Muscle layer of colon (tissue), 2 donors: ENCODE results near the gene RPAP3.

Experiments used
- H3K27ac ChIP-seq: one replicate; pipeline ENCODE4 v1.7.0; 2013; ENCODE audit warnings: low read depth, mild to moderate bottlenecking, low read length, moderate library complexity
- H3K27me3 ChIP-seq, 2 donors: one replicate each; pipeline ENCODE4 v1.7.0; 2013; ENCODE audit warnings: low read length in 2 of 2, mild to moderate bottlenecking in 2 of 2; ENCODE audit not compliant: insufficient read depth in 2 of 2, control insufficient read depth in 1 of 2
- H3K36me3 ChIP-seq: one replicate; pipeline ENCODE4 v1.7.0; 2013; ENCODE audit warnings: mild to moderate bottlenecking, low read length; ENCODE audit not compliant: insufficient read depth
- H3K4me1 ChIP-seq: one replicate; pipeline ENCODE4 v1.7.0; 2013; ENCODE audit warnings: mild to moderate bottlenecking, low read length; ENCODE audit not compliant: insufficient read depth
- H3K4me3 ChIP-seq, 2 donors: one replicate each; pipeline ENCODE4 v1.7.0; 2013; ENCODE audit warnings: low read length in 2 of 2, low read depth in 1 of 2, mild to moderate bottlenecking in 1 of 2, moderate library complexity in 1 of 2
- H3K9ac ChIP-seq: one replicate; pipeline ENCODE4 v1.7.0; 2013; ENCODE audit warnings: low read length
- H3K9me3 ChIP-seq: one replicate; pipeline ENCODE4 v1.7.0; 2013; ENCODE audit warnings: mild to moderate bottlenecking, low read length
- donor health status: abdominal sarcoma.
- donor health status: Adenocarcinoma of cecum.

The RPAP3 gene

GRCh38 chr12:47730341-47730744 lies 24.5 kb upstream of the RPAP3 start:
- Histone ChIP-seq H3K27ac (no peak overlapping the region), H3K9ac (no peak overlapping the region), H3K27me3 (no peaks in the 10 kb centered on the region), H3K9me3 (no peaks in the 10 kb centered on the region), H3K4me3 (no peak overlapping the region), H3K4me1 (peaks cover 19% of the 10 kb centered on the region), H3K36me3 (no peaks in the 10 kb centered on the region)

GRCh38 chr12:47729233-47729632 lies 23.4 kb upstream of the RPAP3 start:
- H3K4me1 ChIP-seq, result peaks cover 8% of the 10 kb centered on the region
- no peaks in the 10 kb centered on the region for H3K27me3 ChIP-seq
- H3K9ac ChIP-seq, result no peak overlapping the region
- H3K9me3 ChIP-seq, result no peaks in the 10 kb centered on the region
- H3K27ac ChIP-seq, result no peak overlapping the region
- H3K36me3 ChIP-seq, result no peaks in the 10 kb centered on the region
- no peak overlapping the region for H3K4me3 ChIP-seq

DNA sequence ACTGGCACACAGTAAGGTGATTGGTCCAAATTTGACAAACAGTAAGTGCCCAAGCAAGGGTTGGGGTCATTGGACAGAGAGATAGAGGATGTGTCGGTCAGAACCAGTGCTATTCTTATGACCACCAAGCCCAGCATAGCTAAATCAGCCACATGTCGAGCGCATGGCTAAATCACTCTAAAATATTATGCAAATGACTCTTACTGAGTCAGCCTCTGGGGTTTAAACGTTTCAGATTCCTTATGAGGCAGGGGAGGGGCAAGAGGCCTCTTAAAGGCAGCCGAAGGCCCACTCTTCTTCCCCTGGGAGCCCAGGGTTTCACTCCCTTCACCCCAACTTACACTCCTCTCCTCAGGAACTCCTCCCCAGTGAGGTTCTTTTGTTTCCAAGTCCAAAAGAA lies 20.1 kb upstream of the RPAP3 start:
- H3K36me3 ChIP-seq, result no peaks in the 10 kb centered on the region
- no peak overlapping the region for H3K27ac ChIP-seq
- no peaks in the 10 kb centered on the region for H3K27me3 ChIP-seq
- no peaks in the 10 kb centered on the region for H3K9me3 ChIP-seq
- H3K4me3 ChIP-seq, result no peak overlapping the region
- H3K4me1 ChIP-seq, result no peaks in the 10 kb centered on the region
- H3K9ac ChIP-seq, result no peak overlapping the region

DNA sequence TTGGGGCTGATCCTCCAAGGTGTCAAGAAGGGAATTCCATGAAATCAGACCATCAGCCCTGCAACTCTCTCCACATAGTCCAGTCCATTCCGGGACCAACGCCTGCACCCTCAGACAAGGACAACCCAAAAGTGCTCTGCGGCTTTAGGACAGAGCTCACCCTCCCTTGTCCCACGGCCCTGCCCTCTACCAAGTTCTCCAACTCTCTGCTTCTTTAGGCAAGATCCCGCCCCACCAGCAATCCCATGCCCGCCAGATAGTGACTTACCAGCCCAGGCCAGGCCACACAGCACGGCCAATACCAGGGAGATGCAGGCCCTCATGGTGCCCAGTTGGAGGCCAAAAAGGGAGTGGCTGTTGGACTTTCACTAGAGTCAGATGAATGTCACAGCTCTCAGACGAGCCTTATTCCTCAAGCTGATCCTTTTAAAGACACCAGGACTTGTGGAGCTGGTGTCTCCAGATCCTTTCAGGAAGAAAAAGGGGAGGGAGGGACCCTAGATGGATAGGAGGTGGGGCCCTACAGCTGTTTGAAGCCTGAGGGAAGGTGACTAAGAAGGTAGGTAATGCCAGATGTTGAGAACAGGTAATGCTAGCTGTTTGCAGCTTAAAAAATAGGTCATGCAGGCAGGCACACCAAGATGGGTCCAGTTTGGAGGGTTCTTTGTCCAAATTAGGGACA lies 19.4 kb upstream of the RPAP3 start, which contains the start of gene ENDOU:
TSS of gene ENDOU (minus strand) at position 400 of the 682 bp plus-strand sequence. CDS start at position 323, 77 bp downstream.
- Histone ChIP-seq H3K9me3 (no peaks in the 10 kb centered on the region), H3K4me1 (no peaks in the 10 kb centered on the region), H3K27me3 (no peaks in the 10 kb centered on the region), H3K27ac (no peak within 1 kb of the TSS), H3K9ac (no peak within 1 kb of the TSS), H3K4me3 (no peak within 1 kb of the TSS), H3K36me3 (no peaks in the 10 kb centered on the region)

DNA sequence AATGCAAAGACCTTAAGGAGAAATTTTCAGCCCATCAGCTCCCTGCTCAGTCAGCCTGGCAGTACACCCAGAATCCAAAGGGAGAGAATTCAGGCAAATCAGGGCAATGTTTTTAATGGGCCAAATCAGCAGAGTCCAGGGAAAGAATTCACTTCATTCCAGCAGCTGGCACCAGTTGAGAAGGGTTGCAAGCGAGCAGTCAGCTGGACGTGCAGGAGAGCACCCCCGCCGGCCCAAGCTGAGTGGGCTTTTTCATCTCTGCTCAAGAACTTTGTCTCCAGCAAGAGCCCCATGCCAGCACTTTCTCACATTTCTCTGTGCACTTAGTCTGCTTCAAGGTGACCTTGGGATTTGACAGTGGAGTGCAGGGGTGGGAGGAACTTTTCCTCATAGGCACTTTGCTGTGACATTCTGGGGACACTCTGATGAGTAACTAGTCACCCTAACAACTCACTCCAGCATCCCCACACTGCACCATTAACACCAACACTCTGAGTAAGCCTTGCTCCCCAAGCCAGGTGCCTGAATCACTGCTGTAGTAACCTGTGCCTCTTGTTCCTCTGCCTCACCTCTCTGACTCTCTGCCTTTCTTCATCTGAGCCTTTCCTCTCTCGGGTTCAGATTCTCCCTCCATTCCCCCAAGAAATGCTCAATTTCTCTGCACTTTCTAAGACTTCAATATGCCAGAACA lies 17.3 kb upstream of the RPAP3 start:
- no peaks in the 10 kb centered on the region for H3K27me3 ChIP-seq
- H3K9me3 ChIP-seq, result no peaks in the 10 kb centered on the region
- H3K9ac ChIP-seq, result no peak overlapping the region
- no peak overlapping the region for H3K27ac ChIP-seq
- H3K4me3 ChIP-seq, result no peak overlapping the region
- H3K36me3 ChIP-seq, result no peaks in the 10 kb centered on the region
- H3K4me1 ChIP-seq, result peaks cover 6% of the 10 kb centered on the region

GRCh38 chr12:47722136-47722834 lies 16.5 kb upstream of the RPAP3 start:
- Histone ChIP-seq H3K36me3 (no peaks in the 10 kb centered on the region), H3K27me3 (no peaks in the 10 kb centered on the region), H3K27ac (no peak overlapping the region), H3K9me3 (no peaks in the 10 kb centered on the region), H3K4me1 (peaks cover 14% of the 10 kb centered on the region), H3K4me3 (no peak overlapping the region), H3K9ac (no peak overlapping the region)

DNA sequence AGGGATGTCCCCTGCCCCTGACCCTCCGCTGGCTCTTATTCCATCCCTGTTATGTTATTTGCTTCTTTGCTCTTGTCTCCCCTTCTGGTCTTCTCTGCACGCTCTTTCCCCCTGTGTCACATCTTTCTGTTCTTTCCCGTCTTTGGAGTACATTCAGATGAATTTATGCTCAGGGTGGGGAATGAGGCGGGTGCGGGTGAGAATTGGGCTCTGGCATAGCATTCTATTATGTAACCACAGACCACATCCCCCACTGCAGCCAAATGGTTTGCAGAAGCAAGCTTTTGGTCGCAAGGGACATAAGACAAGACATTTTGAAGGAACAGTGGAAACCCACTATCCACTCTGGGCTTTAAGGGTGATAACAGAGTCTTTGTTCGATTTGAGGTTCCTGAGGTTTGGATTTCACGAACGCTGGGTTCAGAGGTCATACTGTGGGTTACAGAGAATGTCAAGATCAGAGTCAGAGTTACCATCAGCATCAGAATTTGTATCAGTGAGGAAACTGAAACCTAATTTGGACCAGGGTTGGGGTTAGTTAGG lies 15.7 kb upstream of the RPAP3 start:
- H3K27ac ChIP-seq, result no peak overlapping the region
- no peak overlapping the region for H3K9ac ChIP-seq
- H3K9me3 ChIP-seq, result no peaks in the 10 kb centered on the region

GRCh38 chr12:47718531-47718930 lies 12.7 kb upstream of the RPAP3 start:
- Histone ChIP-seq H3K9me3 (no peaks in the 10 kb centered on the region), H3K9ac (no peak overlapping the region), H3K27ac (no peak overlapping the region), H3K36me3 (no peaks in the 10 kb centered on the region), H3K27me3 (no peaks in the 10 kb centered on the region), H3K4me3 (no peak overlapping the region), H3K4me1 (peaks cover 42% of the 10 kb centered on the region)

More for the DNA sequence above, 15.7 kb upstream of the RPAP3 start:
- no peaks in the 10 kb centered on the region for H3K27me3 ChIP-seq
- peaks cover 22% of the 10 kb centered on the region for H3K4me1 ChIP-seq
- no peaks in the 10 kb centered on the region for H3K36me3 ChIP-seq
- no peak overlapping the region for H3K4me3 ChIP-seq

DNA sequence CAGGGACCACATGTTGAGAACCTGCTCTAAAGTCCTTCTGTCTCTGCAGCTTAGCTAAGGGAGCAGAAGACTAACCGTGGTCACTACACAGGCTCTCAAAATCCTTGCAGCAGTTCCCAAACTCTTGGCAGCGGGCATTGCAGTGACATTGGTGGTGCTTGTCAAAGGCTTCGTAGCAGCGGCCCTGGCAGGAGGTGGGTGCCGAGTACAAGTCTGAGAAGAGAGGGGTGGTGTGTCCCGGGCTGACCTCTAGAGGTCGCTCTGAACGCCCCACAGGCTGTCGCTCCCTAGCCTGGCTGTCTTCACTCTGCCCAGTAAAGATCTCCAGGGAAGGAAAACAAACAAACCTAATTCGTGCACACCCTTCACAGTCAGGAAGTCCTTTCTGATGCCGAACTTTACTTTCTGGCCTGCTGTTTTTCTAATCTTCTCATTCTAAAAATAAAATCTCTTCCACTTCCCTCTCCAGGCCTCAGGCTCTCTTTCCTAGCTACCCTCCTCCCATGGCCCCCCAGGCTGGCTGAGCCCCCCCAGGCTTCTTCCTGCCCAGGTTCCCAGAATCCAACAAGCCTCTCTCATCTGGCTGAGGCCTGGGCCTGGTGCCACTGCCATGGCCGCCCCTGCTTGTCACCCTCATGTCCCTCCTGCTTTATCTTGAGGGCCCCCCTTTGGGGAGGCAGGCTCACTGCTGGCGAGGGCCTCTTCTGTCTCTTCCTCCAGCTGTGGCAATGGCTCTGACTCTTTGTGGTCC lies 11.8 kb upstream of the RPAP3 start:
- H3K27ac ChIP-seq, result peak overlapping the region; percentile 86
- H3K9ac ChIP-seq, result no peak overlapping the region
- H3K9me3 ChIP-seq, result no peaks in the 10 kb centered on the region
- peak overlapping the region; percentile 10 to 17 for H3K4me3 ChIP-seq
- H3K36me3 ChIP-seq, result no peaks in the 10 kb centered on the region
- peaks cover 42% of the 10 kb centered on the region for H3K4me1 ChIP-seq
- no peaks in the 10 kb centered on the region for H3K27me3 ChIP-seq

DNA sequence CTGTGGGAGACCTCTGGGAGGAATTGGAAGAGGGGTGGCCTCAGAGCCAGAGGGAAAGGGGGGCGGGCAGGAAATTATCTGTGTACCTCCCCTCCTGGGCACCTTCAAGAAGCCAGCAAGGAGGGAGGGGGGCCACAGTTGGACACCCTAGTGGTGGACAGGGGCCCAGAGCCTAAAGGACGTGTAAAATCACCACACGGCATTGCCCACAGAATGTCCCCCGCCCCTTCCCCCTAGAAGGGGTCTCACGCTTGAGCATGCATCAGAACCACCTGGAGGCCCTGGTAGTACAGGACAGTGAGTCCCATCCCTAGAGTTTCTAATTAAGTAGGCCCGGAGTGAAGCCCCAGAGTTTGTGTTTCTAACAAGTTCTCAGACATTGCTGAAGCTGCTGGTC lies 11.2 kb upstream of the RPAP3 start:
- no peaks in the 10 kb centered on the region for H3K27me3 ChIP-seq
- H3K36me3 ChIP-seq, result no peaks in the 10 kb centered on the region
- no peaks in the 10 kb centered on the region for H3K9me3 ChIP-seq
- H3K4me3 ChIP-seq, result peak overlapping the region in 1 of 2 donors; percentile 10
- H3K9ac ChIP-seq, result no peak overlapping the region
- H3K27ac ChIP-seq, result peak overlapping the region; percentile 86
- H3K4me1 ChIP-seq, result peaks cover 42% of the 10 kb centered on the region
